Measurements from ENCODE around the gene MN1.

Gene MN1

GRCh38 chr22:27783436-27784119 is 18.0 kb downstream of the MN1 start:
- Histone ChIP-seq H4K20me1 (ENCODE audit: insufficient read depth, low read length) (no peaks in the 10 kb centered on the region), H3K79me2 (ENCODE audit: low read length) (no peaks in the 10 kb centered on the region), H3K27ac (ENCODE audit: low read length) (no peak overlapping the region), H3K9me3 (replicated peaks; ENCODE audit: insufficient read depth, low read length) (no peaks in the 10 kb centered on the region), H3K9ac (ENCODE audit: low read length) (no peak overlapping the region), H3K4me3 (ENCODE audit: low read length) (no peak overlapping the region), H3K9me2 (replicated peaks; ENCODE audit: insufficient read depth, low read length) (no peaks in the 10 kb centered on the region), H3F3A (ENCODE audit: insufficient read depth, low read length) (no peaks in the 10 kb centered on the region), H3K27me3 (replicated peaks; ENCODE audit: insufficient read depth, low read length) (peaks cover 88% of the 10 kb centered on the region), H3K36me3 (replicated peaks; ENCODE audit: insufficient read depth, low read length) (no peaks in the 10 kb centered on the region), H2AFZ (ENCODE audit: low read length) (no peak overlapping the region), H3K4me1 (ENCODE audit: low read length) (no peaks in the 10 kb centered on the region), H3K4me2 (ENCODE audit: low read depth, low read length) (no peak overlapping the region)
- TF ChIP-seq CTCF (IDR thresholded peaks at IDR 0.05; ENCODE audit: low read length) (no peak), EZH2 (optimal IDR thresholded peaks at IDR 0.05; ENCODE audit: low read depth, low read length) (no peak), EZH2phosphoT487 (IDR thresholded peaks at IDR 0.05; ENCODE audit: low read length) (no peak)
- DNase-seq = no peak

GRCh38 chr22:27782088-27782487 is 19.5 kb downstream of the MN1 start:
- H3K9ac ChIP-seq (ENCODE audit: low read length) = no peak overlapping the region
- DNase-seq = no peak
- H4K20me1 ChIP-seq (ENCODE audit: insufficient read depth, low read length) = no peaks in the 10 kb centered on the region
- H3K4me3 ChIP-seq (ENCODE audit: low read length) = no peak overlapping the region
- H3K27ac ChIP-seq (ENCODE audit: low read length) = no peak overlapping the region
- no peaks in the 10 kb centered on the region for H3K9me2 ChIP-seq (replicated peaks; ENCODE audit: insufficient read depth, low read length)
- H3K9me3 ChIP-seq (replicated peaks; ENCODE audit: insufficient read depth, low read length) = no peaks in the 10 kb centered on the region
- no peaks in the 10 kb centered on the region for H3F3A ChIP-seq (ENCODE audit: insufficient read depth, low read length)
- no peaks in the 10 kb centered on the region for H3K36me3 ChIP-seq (replicated peaks; ENCODE audit: insufficient read depth, low read length)
- H3K27me3 ChIP-seq (replicated peaks; ENCODE audit: insufficient read depth, low read length) = peaks cover 84% of the 10 kb centered on the region
- H3K79me2 ChIP-seq (ENCODE audit: low read length) = no peaks in the 10 kb centered on the region
- no peak overlapping the region for H3K4me2 ChIP-seq (ENCODE audit: low read depth, low read length)
- TF ChIP-seq EZH2phosphoT487 (IDR thresholded peaks at IDR 0.05; ENCODE audit: low read length) (no peak), CTCF (IDR thresholded peaks at IDR 0.05; ENCODE audit: low read length) (no peak), EZH2 (optimal IDR thresholded peaks at IDR 0.05; ENCODE audit: low read depth, low read length) (no peak)
- no peaks in the 10 kb centered on the region for H3K4me1 ChIP-seq (ENCODE audit: low read length)
- no peak overlapping the region for H2AFZ ChIP-seq (ENCODE audit: low read length)

GRCh38 chr22:27780161-27780575 is 21.4 kb downstream of the MN1 start:
- Histone ChIP-seq H2AFZ (ENCODE audit: low read length) (no peak overlapping the region), H4K20me1 (ENCODE audit: insufficient read depth, low read length) (no peaks in the 10 kb centered on the region), H3K27me3 (replicated peaks; ENCODE audit: insufficient read depth, low read length) (peaks cover 83% of the 10 kb centered on the region), H3K4me3 (ENCODE audit: low read length) (no peak overlapping the region), H3K4me1 (ENCODE audit: low read length) (no peaks in the 10 kb centered on the region), H3K9ac (ENCODE audit: low read length) (no peak overlapping the region), H3K27ac (ENCODE audit: low read length) (no peak overlapping the region), H3K9me2 (replicated peaks; ENCODE audit: insufficient read depth, low read length) (no peaks in the 10 kb centered on the region), H3K4me2 (ENCODE audit: low read depth, low read length) (no peak overlapping the region), H3K9me3 (replicated peaks; ENCODE audit: insufficient read depth, low read length) (no peaks in the 10 kb centered on the region), H3K79me2 (ENCODE audit: low read length) (no peaks in the 10 kb centered on the region), H3F3A (ENCODE audit: insufficient read depth, low read length) (no peaks in the 10 kb centered on the region), H3K36me3 (replicated peaks; ENCODE audit: insufficient read depth, low read length) (no peaks in the 10 kb centered on the region)
- no peak for DNase-seq
- TF ChIP-seq EZH2 (optimal IDR thresholded peaks at IDR 0.05; ENCODE audit: low read depth, low read length) (no peak), EZH2phosphoT487 (IDR thresholded peaks at IDR 0.05; ENCODE audit: low read length) (no peak), CTCF (IDR thresholded peaks at IDR 0.05; ENCODE audit: low read length) (no peak)
